GM23338 (cell line): ENCODE measurements around the gene SERPINA6. TPM values are rescaled to one million over a fixed set of nuclear protein-coding genes. Genes with fewer than 3 reads are reported as not detected.

ENCODE experiments used
- ATAC-seq: fragments of 200-7000 bp; cut with Tn5 transposase; 3 replicates; pipeline ENCODE4 v1.9.1; 2020
- DNase-seq: peaks from one replicate; pipeline ENCODE4 v3.0.0-alpha.2; 2015; ENCODE audit warnings: low spot score
- H2AFZ ChIP-seq: fragments of 200-600 bp; sonication (generic); 2 replicates; pipeline ENCODE4 v1.8.0; 2016; ENCODE audit warnings: antibody characterized with exemption, mild to moderate bottlenecking, moderate library complexity
- H3F3A ChIP-seq: fragments of 200-600 bp; sonication (generic); replicated peaks from 2 replicates; pipeline ENCODE4 v1.8.0; 2017; ENCODE audit warnings: antibody characterized with exemption, mixed run types, low read depth
- H3K27ac ChIP-seq: fragments of 200-600 bp; sonication (generic); 2 replicates; pipeline ENCODE4 v1.6.1; 2016; ENCODE audit warnings: low read depth
- H3K27me3 ChIP-seq: fragments of 200-600 bp; sonication (generic); 2 replicates; pipeline ENCODE4 v1.8.0; 2016; ENCODE audit warnings: mild to moderate bottlenecking, mixed run types, moderate library complexity; ENCODE audit not compliant: insufficient read depth
- H3K36me3 ChIP-seq: fragments of 200-600 bp; sonication (generic); 2 replicates; pipeline ENCODE4 v1.8.0; 2016; ENCODE audit warnings: mild to moderate bottlenecking; ENCODE audit not compliant: insufficient read depth
- H3K4me1 ChIP-seq: fragments of 200-600 bp; sonication (generic); 2 replicates; pipeline ENCODE4 v1.8.0; 2016; ENCODE audit warnings: mild to moderate bottlenecking, moderate library complexity; ENCODE audit not compliant: insufficient read depth
- H3K4me2 ChIP-seq: fragments of 200-600 bp; sonication (generic); 2 replicates; pipeline ENCODE4 v1.7.1; 2017; ENCODE audit warnings: mixed run types
- H3K4me3 ChIP-seq: fragments of 200-600 bp; sonication (generic); 2 replicates; pipeline ENCODE4 v1.6.1; 2016; ENCODE audit warnings: mixed run types
- H3K79me2 ChIP-seq: fragments of 200-600 bp; sonication (generic); replicated peaks from 2 replicates; pipeline ENCODE4 v1.8.0; 2017; ENCODE audit warnings: mild to moderate bottlenecking; ENCODE audit not compliant: insufficient read depth
- H3K9me2 ChIP-seq: fragments of 200-600 bp; sonication (generic); 2 replicates; pipeline ENCODE4 v1.8.0; 2017; ENCODE audit not compliant: insufficient read depth
- H4K20me1 ChIP-seq: fragments of 200-600 bp; sonication (generic); replicated peaks from 2 replicates; pipeline ENCODE4 v1.8.0; 2017; ENCODE audit warnings: mild to moderate bottlenecking; ENCODE audit not compliant: insufficient read depth
- H3K27ac Mint-ChIP-seq: 2 replicates; pipeline ENCODE4 v1.8.0; 2020; ENCODE audit warnings: inconsistent platforms, mild to moderate bottlenecking, moderate library complexity, mixed read lengths
- H3K27me3 Mint-ChIP-seq: 3 replicates; pipeline ENCODE4 v1.8.0; 2022; ENCODE audit warnings: low read depth, mild to moderate bottlenecking, moderate library complexity, mixed read lengths, inconsistent platforms; ENCODE audit not compliant: insufficient read depth, poor library complexity
- H3K36me3 Mint-ChIP-seq: 3 replicates; pipeline ENCODE4 v1.8.0; 2021; ENCODE audit warnings: low read depth, mild to moderate bottlenecking, inconsistent platforms, moderate library complexity, mixed read lengths
- H3K4me1 Mint-ChIP-seq: 3 replicates; pipeline ENCODE4 v1.8.0; 2020; ENCODE audit warnings: mild to moderate bottlenecking, inconsistent platforms, mixed read lengths
- H3K4me3 Mint-ChIP-seq: 3 replicates; pipeline ENCODE4 v1.8.0; 2021; ENCODE audit warnings: moderate library complexity, mild to moderate bottlenecking, inconsistent platforms, mixed read lengths
- H3K9me3 Mint-ChIP-seq: 3 replicates; pipeline ENCODE4 v1.8.0; 2020; ENCODE audit warnings: moderate library complexity, mild to moderate bottlenecking, inconsistent platforms, mixed read lengths
- CREB1 ChIP-seq: fragments of 250-450 bp; sonication (Bioruptor Pico); IDR thresholded peaks from 2 replicates; pipeline ENCODE4 v1.5.0; 2020; ENCODE audit warnings: low read depth, mild to moderate bottlenecking, moderate library complexity
- EZH2 ChIP-seq: fragments of 200-600 bp; sonication (generic); IDR thresholded peaks from one replicate; pipeline ENCODE4 v1.8.0; 2017; ENCODE audit warnings: antibody characterized with exemption, mild to moderate bottlenecking, low read depth; ENCODE audit not compliant: unreplicated experiment
- EZH2phosphoT487 ChIP-seq: fragments of 200-600 bp; sonication (generic); IDR thresholded peaks from one replicate; pipeline ENCODE4 v1.8.1; 2018; ENCODE audit warnings: antibody characterized with exemption; ENCODE audit not compliant: unreplicated experiment
- JUNB ChIP-seq: IDR thresholded peaks from one replicate; pipeline ENCODE4 v1.6.1; 2016; ENCODE audit warnings: antibody characterized with exemption; ENCODE audit not compliant: unreplicated experiment
- NANOG ChIP-seq: IDR thresholded peaks from 2 replicates; pipeline ENCODE4 v1.6.1; 2016; ENCODE audit warnings: antibody characterized with exemption, borderline replicate concordance
- POLR2AphosphoS5 ChIP-seq: IDR thresholded peaks from 2 replicates; pipeline ENCODE4 v1.6.1; 2016; ENCODE audit warnings: antibody characterized with exemption, low read depth
- STAT1 ChIP-seq: IDR thresholded peaks from one replicate; pipeline ENCODE4 v1.6.1; 2016; ENCODE audit warnings: antibody characterized with exemption; ENCODE audit not compliant: unreplicated experiment
- polyA plus RNA-seq: library from polyadenylated mRNA; unstranded; fragments of >200 nt; fragmentation: Nextera tagmentation; extraction: Ambion mirVana; gene quantifications from 2 replicates; pipeline ENCODE4 v1.2.1, GENCODE V29; 2016
- total RNA-seq: library from RNA; depleted of rRNA; stranded (reverse); fragments of >200 nt; shearing (Covaris generic); gene quantifications from 2 replicates; pipeline ENCODE4 v1.2.3, GENCODE V29; 2014
- TF ChIP-seq, protein P1 (sequence below): IDR thresholded peaks from one replicate; pipeline ENCODE4 v1.6.1; 2018; ENCODE audit warnings: antibody characterized with exemption; ENCODE audit not compliant: unreplicated experiment
- TF ChIP-seq, protein P2 (sequence below), 2 experiments: fragments of 200-600 bp in 1 of 2; sonication (generic) in 1 of 2; conservative IDR thresholded peaks; 2 replicates each; pipeline versions ENCODE4 v1.5.1 to v1.6.1; 2016 to 2017; ENCODE audit warnings: antibody characterized with exemption in 2 of 2, low read depth in 2 of 2, mild to moderate bottlenecking in 2 of 2, moderate library complexity in 1 of 2

SERPINA6 gene
- total and polyA plus RNA-seq, 2 experiments from 2014 or later = not detected

DNA sequence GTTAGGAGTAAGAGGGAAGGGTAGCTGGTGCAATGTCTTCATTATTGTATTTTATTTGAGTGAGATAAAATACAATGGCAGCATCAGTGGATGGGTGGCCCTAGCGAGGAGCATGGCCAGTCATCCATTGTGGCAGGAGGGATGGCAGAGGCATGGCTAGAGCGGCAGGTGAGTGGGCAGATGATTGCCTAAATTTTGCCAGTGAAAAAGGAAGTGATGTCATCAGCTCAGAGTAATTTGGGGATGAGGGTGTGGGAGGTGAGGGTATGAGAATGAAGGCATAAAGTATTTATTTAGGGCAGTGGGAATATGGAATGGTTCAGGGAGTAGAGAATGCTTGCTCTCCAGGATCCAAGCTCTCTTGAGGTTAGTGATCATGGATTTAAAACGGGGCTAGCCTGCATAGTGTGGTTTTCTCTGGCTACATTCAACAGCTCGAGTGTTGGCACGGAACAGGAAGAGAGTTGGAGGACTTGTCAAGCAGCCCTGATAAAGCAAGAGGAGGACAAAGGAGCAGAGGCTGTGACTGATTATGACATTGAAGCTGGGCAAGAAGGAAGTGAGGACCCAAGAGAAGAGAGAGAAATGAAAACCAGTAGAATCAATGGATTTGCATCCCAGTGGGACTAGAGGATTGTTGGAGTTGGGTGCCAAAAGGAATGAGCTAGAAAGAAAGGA lies 18.7 kb upstream of the SERPINA6 start:
- no peaks in the 10 kb centered on the region for H3K36me3 ChIP-seq
- Mint-ChIP-seq H3K9me3 (no peaks in the 10 kb centered on the region; the same call in 1 of the 3 replicates), H3K27ac (no peak overlapping the region), H3K27me3 (no peaks in the 10 kb centered on the region), H3K36me3 (no peaks in the 10 kb centered on the region), H3K4me1 (no peaks in the 10 kb centered on the region), H3K4me3 (no peak overlapping the region)
- no peaks in the 10 kb centered on the region for H3F3A ChIP-seq
- no peaks in the 10 kb centered on the region for H3K79me2 ChIP-seq
- no peak overlapping the region for H2AFZ ChIP-seq
- no peak overlapping the region for H3K4me2 ChIP-seq
- ATAC-seq (no peak), DNase-seq (no peak)
- no peaks in the 10 kb centered on the region for H4K20me1 ChIP-seq
- no peak overlapping the region for H3K4me3 ChIP-seq
- H3K27ac ChIP-seq = no peak overlapping the region
- H3K9me2 ChIP-seq = no peaks in the 10 kb centered on the region
- no peaks in the 10 kb centered on the region for H3K27me3 ChIP-seq
- H3K4me1 ChIP-seq = no peaks in the 10 kb centered on the region
- no peak for TF ChIP-seq POLR2AphosphoS5

DNA sequence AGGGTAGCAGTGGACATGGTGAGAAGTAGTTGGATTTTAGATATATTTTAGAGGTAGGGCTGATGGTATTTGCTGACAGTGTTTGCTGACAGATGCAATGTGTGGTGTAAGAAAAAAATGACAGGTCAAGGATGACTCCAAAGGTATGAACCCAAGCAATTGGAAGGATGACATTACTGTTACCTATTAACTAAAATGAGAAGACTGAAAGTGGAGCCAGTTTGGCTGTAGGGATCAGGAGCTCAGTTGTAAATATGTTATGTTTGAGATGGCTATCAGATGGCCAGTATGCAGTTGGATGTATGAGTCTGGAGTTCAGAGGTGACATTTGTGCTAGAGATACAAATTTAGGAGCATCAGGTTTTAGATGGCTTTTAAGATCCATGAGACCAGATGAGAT lies 17.4 kb upstream of the SERPINA6 start:
- no peak overlapping the region for H3K4me2 ChIP-seq
- H3K9me2 ChIP-seq = no peaks in the 10 kb centered on the region
- Mint-ChIP-seq H3K9me3 (no peaks in the 10 kb centered on the region; the same call in 1 of the 3 replicates), H3K27me3 (no peaks in the 10 kb centered on the region), H3K4me1 (no peaks in the 10 kb centered on the region), H3K36me3 (no peaks in the 10 kb centered on the region), H3K27ac (no peak overlapping the region), H3K4me3 (no peak overlapping the region)
- no peak overlapping the region for H3K27ac ChIP-seq
- no peaks in the 10 kb centered on the region for H3K27me3 ChIP-seq
- ATAC-seq (no peak), DNase-seq (no peak)
- no peaks in the 10 kb centered on the region for H3K79me2 ChIP-seq
- no peaks in the 10 kb centered on the region for H3K4me1 ChIP-seq
- no peaks in the 10 kb centered on the region for H3K36me3 ChIP-seq
- no peaks in the 10 kb centered on the region for H4K20me1 ChIP-seq
- no peak overlapping the region for H2AFZ ChIP-seq
- no peaks in the 10 kb centered on the region for H3F3A ChIP-seq
- TF ChIP-seq, protein P1, sequence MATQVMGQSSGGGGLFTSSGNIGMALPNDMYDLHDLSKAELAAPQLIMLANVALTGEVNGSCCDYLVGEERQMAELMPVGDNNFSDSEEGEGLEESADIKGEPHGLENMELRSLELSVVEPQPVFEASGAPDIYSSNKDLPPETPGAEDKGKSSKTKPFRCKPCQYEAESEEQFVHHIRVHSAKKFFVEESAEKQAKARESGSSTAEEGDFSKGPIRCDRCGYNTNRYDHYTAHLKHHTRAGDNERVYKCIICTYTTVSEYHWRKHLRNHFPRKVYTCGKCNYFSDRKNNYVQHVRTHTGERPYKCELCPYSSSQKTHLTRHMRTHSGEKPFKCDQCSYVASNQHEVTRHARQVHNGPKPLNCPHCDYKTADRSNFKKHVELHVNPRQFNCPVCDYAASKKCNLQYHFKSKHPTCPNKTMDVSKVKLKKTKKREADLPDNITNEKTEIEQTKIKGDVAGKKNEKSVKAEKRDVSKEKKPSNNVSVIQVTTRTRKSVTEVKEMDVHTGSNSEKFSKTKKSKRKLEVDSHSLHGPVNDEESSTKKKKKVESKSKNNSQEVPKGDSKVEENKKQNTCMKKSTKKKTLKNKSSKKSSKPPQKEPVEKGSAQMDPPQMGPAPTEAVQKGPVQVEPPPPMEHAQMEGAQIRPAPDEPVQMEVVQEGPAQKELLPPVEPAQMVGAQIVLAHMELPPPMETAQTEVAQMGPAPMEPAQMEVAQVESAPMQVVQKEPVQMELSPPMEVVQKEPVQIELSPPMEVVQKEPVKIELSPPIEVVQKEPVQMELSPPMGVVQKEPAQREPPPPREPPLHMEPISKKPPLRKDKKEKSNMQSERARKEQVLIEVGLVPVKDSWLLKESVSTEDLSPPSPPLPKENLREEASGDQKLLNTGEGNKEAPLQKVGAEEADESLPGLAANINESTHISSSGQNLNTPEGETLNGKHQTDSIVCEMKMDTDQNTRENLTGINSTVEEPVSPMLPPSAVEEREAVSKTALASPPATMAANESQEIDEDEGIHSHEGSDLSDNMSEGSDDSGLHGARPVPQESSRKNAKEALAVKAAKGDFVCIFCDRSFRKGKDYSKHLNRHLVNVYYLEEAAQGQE = no peak
- TF ChIP-seq, protein P2, sequence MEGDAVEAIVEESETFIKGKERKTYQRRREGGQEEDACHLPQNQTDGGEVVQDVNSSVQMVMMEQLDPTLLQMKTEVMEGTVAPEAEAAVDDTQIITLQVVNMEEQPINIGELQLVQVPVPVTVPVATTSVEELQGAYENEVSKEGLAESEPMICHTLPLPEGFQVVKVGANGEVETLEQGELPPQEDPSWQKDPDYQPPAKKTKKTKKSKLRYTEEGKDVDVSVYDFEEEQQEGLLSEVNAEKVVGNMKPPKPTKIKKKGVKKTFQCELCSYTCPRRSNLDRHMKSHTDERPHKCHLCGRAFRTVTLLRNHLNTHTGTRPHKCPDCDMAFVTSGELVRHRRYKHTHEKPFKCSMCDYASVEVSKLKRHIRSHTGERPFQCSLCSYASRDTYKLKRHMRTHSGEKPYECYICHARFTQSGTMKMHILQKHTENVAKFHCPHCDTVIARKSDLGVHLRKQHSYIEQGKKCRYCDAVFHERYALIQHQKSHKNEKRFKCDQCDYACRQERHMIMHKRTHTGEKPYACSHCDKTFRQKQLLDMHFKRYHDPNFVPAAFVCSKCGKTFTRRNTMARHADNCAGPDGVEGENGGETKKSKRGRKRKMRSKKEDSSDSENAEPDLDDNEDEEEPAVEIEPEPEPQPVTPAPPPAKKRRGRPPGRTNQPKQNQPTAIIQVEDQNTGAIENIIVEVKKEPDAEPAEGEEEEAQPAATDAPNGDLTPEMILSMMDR (conservative IDR thresholded peaks at IDR 0.05; ENCODE audit: low read depth in 2 of 2) = no peak
- TF ChIP-seq JUNB (no peak), EZH2phosphoT487 (no peak), STAT1 (no peak), EZH2 (no peak), NANOG (no peak), CREB1 (no peak)
- no peak overlapping the region for H3K4me3 ChIP-seq
